ENCODE results near the gene PTPN2. TPM values are rescaled to one million over a fixed set of nuclear protein-coding genes. Genes with fewer than 3 reads are reported as not detected.

Gene PTPN2
- total and polyA plus RNA-seq, 4 donors = 47.8 to 79.9 (median 64.3) TPM

DNA sequence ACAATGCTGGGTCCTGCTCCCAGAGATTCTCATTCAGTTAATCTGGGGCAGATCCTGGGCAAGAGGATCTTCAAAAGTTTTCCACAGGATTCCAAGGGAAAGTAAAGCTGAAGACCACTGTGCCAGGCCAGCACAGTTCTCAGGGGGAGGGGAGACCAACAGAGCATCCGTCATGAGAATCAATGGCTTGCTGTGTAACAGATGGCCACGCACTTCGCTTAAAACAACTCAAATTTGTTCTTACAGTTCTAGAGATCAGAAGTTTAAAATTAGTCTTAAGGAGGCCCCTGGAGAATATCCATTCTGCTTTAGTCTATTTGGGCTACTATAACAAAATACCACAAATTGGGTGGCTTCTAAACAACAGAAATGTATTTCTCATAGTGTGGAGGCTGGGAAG is 46.3 kb upstream of the PTPN2 start:
- Histone ChIP-seq H3K27ac (ENCODE audit: low read depth in 1 of 2, low read length in 1 of 2) (no peak overlapping the region), H3K9ac (ENCODE audit: insufficient read depth in 1 of 2, low read length in 2 of 2) (no peak overlapping the region), H3K36me3 (ENCODE audit: control insufficient read depth in 4 of 4, insufficient read depth in 4 of 4, low read length in 4 of 4) (no peaks in the 10 kb centered on the region), H3K9me3 (ENCODE audit: control insufficient read depth in 4 of 4, insufficient read depth in 3 of 4, low read length in 3 of 4) (no peaks in the 10 kb centered on the region), H3K4me3 (no peak overlapping the region), H3K27me3 (ENCODE audit: control insufficient read depth in 3 of 3, insufficient read depth in 3 of 3, low read length in 2 of 3) (no peaks in the 10 kb centered on the region), H3K4me1 (ENCODE audit: control insufficient read depth in 5 of 5, insufficient read depth in 5 of 5, low read length in 5 of 5) (peaks cover 0 to 4% (median 0%) of the 10 kb centered on the region in 5 donors)
- 96 to 99% methylated on average over 3 of the region's 3 CpGs for WGBS, 2 donors
- no peak for ATAC-seq (ENCODE audit: insufficient read depth, low FRiP score)
- DNase-seq = no peak
- TF ChIP-seq, protein P1, sequence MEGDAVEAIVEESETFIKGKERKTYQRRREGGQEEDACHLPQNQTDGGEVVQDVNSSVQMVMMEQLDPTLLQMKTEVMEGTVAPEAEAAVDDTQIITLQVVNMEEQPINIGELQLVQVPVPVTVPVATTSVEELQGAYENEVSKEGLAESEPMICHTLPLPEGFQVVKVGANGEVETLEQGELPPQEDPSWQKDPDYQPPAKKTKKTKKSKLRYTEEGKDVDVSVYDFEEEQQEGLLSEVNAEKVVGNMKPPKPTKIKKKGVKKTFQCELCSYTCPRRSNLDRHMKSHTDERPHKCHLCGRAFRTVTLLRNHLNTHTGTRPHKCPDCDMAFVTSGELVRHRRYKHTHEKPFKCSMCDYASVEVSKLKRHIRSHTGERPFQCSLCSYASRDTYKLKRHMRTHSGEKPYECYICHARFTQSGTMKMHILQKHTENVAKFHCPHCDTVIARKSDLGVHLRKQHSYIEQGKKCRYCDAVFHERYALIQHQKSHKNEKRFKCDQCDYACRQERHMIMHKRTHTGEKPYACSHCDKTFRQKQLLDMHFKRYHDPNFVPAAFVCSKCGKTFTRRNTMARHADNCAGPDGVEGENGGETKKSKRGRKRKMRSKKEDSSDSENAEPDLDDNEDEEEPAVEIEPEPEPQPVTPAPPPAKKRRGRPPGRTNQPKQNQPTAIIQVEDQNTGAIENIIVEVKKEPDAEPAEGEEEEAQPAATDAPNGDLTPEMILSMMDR (IDR thresholded peaks at IDR 0.05; ENCODE audit: control extremely low read depth, extremely low read depth) = no peak

DNA sequence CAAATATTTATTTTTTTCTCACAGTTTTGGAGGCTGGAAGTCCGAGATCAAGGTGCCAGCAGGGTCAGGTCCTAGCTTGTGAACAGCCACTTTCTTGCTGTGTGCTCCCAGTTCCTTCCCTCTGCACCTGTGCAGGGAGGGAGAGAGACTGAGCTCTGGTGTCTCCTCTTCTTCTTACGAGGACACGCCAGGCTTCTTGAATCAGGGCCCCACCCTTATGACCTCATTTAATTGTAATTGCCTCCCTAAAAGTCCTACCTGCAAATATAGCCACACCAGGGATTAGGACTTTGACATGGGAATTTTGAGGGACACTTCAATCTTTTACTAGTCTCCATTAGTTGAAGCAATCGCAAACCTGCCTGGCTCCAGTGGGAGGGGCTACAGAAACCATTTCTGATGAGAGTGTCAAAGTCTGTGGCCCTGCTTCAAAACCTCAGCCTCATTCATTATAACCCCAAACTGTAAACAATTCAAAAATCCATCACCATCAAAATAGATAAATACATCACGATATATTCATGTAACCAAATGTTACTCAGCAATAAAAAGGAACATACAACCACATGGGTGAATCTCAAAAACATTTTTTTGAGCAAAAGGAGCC is 45.5 kb upstream of the PTPN2 start:
- Histone ChIP-seq H3K9me3 (ENCODE audit: control insufficient read depth in 4 of 4, insufficient read depth in 3 of 4, low read length in 3 of 4) (no peaks in the 10 kb centered on the region), H3K36me3 (ENCODE audit: control insufficient read depth in 4 of 4, insufficient read depth in 4 of 4, low read length in 4 of 4) (no peaks in the 10 kb centered on the region), H3K9ac (ENCODE audit: insufficient read depth in 1 of 2, low read length in 2 of 2) (no peak overlapping the region), H3K27ac (ENCODE audit: low read depth in 1 of 2, low read length in 1 of 2) (no peak overlapping the region), H3K4me3 (no peak overlapping the region), H3K4me1 (ENCODE audit: control insufficient read depth in 5 of 5, insufficient read depth in 5 of 5, low read length in 5 of 5) (peaks cover 0 to 4% (median 0%) of the 10 kb centered on the region in 5 donors), H3K27me3 (ENCODE audit: control insufficient read depth in 3 of 3, insufficient read depth in 3 of 3, low read length in 2 of 3) (no peaks in the 10 kb centered on the region)
- 81 to 88% methylated on average over 5 of the region's 5 CpGs for WGBS, 2 donors
- ATAC-seq (ENCODE audit: insufficient read depth, low FRiP score) (no peak), DNase-seq (no peak)
- TF ChIP-seq, protein P1 (IDR thresholded peaks at IDR 0.05; ENCODE audit: control extremely low read depth, extremely low read depth) = no peak

DNA sequence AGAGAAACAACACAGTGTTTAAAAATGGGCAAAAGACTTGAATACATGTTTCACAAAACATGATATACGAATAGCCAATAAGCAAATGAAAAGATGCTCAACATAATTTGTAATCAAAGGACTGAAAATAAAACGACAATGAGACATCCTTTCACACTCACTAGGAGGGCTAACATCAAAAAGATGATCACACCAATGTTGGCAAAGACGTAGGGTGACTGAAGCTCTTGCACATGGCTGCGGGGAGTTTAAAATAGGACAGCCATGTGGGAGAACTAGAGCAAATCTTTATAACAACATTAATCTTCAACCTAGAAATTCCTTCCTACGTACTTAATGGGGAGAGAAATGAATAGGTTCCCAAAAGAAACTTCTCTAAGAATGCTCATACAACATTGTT is 44.6 kb upstream of the PTPN2 start:
- no peak for ATAC-seq (ENCODE audit: insufficient read depth, low FRiP score)
- no peak overlapping the region for H3K27ac ChIP-seq (ENCODE audit: low read depth in 1 of 2, low read length in 1 of 2)
- WGBS, 2 donors = 75 to 84% methylated on average over 5 of the region's 5 CpGs
- no peak overlapping the region for H3K4me3 ChIP-seq
- no peak overlapping the region for H3K9ac ChIP-seq (ENCODE audit: insufficient read depth in 1 of 2, low read length in 2 of 2)
- TF ChIP-seq, protein P1 (IDR thresholded peaks at IDR 0.05; ENCODE audit: control extremely low read depth, extremely low read depth) = no peak
- H3K4me1 ChIP-seq (ENCODE audit: control insufficient read depth in 5 of 5, insufficient read depth in 5 of 5, low read length in 5 of 5) = peaks cover 0 to 4% (median 0%) of the 10 kb centered on the region in 5 donors
- no peaks in the 10 kb centered on the region for H3K36me3 ChIP-seq (ENCODE audit: control insufficient read depth in 4 of 4, insufficient read depth in 4 of 4, low read length in 4 of 4)
- peak in 2 of 3 donors; percentile 64 to 72 for DNase-seq
- no peaks in the 10 kb centered on the region for H3K9me3 ChIP-seq (ENCODE audit: control insufficient read depth in 4 of 4, insufficient read depth in 3 of 4, low read length in 3 of 4)
- H3K27me3 ChIP-seq (ENCODE audit: control insufficient read depth in 3 of 3, insufficient read depth in 3 of 3, low read length in 2 of 3) = no peaks in the 10 kb centered on the region

DNA sequence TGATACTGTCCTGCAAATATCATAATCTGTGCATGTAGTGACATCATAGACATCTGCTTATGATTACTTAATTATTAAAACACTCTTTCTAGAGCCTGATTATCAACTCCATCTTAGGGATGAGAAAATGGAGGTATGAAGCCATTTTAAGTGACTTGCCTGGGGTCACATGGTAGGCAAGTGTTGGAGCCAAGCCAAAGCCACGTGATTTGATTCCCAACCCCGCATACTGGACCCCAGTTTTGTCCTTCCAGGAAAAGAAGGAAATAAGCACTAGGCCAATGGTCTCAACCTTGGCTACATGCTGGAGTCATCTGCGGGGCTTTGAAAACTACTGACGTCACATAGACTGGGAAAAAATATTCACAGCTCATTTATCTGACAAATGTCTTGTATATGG is 44.2 kb upstream of the PTPN2 start:
- Histone ChIP-seq H3K4me3 (no peak overlapping the region), H3K36me3 (ENCODE audit: control insufficient read depth in 4 of 4, insufficient read depth in 4 of 4, low read length in 4 of 4) (no peaks in the 10 kb centered on the region), H3K9ac (ENCODE audit: insufficient read depth in 1 of 2, low read length in 2 of 2) (no peak overlapping the region), H3K9me3 (ENCODE audit: control insufficient read depth in 4 of 4, insufficient read depth in 3 of 4, low read length in 3 of 4) (no peaks in the 10 kb centered on the region), H3K27me3 (ENCODE audit: control insufficient read depth in 3 of 3, insufficient read depth in 3 of 3, low read length in 2 of 3) (no peaks in the 10 kb centered on the region), H3K4me1 (ENCODE audit: control insufficient read depth in 5 of 5, insufficient read depth in 5 of 5, low read length in 5 of 5) (peaks cover 0 to 4% (median 0%) of the 10 kb centered on the region in 5 donors), H3K27ac (ENCODE audit: low read depth in 1 of 2, low read length in 1 of 2) (no peak overlapping the region)
- DNase-seq = peak; percentile 60 to 74 (median 63)
- ATAC-seq (ENCODE audit: insufficient read depth, low FRiP score) = no peak
- TF ChIP-seq, protein P1 (IDR thresholded peaks at IDR 0.05; ENCODE audit: control extremely low read depth, extremely low read depth) = no peak
- 67 to 83% methylated on average over 4 of the region's 4 CpGs for WGBS, 2 donors
